Measurements from ENCODE around the gene TMX4.

GRCh38 chr20:7930343-7930742 lies 89.2 kb downstream of the TMX4 start:
- TF ChIP-seq CTCF (IDR thresholded peaks at IDR 0.05) = no peak
- no peak for TF ChIP-seq POLR2A (IDR thresholded peaks at IDR 0.05)
- TF ChIP-seq POLR2AphosphoS5 (IDR thresholded peaks at IDR 0.05) = no peak
